ENCODE data around the gene ZNF462.
"Not testable (repeated sequence)": the region's sequence is repeated elsewhere in the genome, so short reads cannot be mapped to it uniquely, and the experiment has no call there.

ZNF462 gene

GRCh38 chr9:106887066-106887465 lies 24.1 kb downstream of the ZNF462 start:
- no peak for DNase-seq

- DNase-seq: no peak
Measured at GRCh38 chr9:106889061-106889590, 26.2 kb downstream of the ZNF462 start.

GRCh38 chr9:106890608-106891007 lies 27.6 kb downstream of the ZNF462 start:
- DNase-seq: no peak

DNA sequence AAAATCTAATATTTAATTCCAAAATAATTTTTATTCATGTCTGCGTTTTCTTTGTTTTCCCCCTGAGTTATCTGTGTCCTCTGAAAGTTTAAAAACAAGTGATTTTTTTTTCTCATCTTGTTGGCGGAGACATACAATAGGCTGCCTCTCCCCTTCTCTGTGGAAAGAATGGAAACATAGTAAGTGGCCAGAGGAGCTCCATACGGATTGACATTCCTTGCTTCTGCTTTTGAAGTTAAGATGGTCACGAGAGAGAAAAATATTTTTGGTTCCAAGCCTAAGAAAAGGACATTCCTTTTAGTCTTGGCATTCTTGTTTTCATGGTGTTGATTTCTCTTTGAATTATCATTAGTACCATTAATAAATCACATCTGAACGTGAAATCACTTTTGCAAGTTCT lies 28.3 kb downstream of the ZNF462 start:
- DNase-seq: no peak

DNA sequence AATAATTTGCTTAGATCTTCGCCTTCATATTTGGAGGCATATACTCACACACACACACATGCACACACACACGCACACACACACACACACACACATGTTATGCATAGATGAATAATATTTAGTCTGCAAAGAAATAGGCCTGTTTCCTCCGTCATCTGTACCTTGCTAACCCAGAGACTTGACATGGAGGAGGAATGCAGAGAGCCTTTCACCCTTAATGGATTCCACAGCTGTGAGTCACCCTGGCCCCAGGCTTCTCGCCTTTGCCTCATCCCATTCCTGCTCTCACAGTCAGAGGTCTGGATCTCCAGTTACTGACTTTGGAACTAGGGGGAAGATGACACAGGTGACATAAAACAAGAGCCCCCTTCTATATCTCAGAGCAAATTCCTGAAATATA lies 29.7 kb downstream of the ZNF462 start:
- DNase-seq: no peak

DNA sequence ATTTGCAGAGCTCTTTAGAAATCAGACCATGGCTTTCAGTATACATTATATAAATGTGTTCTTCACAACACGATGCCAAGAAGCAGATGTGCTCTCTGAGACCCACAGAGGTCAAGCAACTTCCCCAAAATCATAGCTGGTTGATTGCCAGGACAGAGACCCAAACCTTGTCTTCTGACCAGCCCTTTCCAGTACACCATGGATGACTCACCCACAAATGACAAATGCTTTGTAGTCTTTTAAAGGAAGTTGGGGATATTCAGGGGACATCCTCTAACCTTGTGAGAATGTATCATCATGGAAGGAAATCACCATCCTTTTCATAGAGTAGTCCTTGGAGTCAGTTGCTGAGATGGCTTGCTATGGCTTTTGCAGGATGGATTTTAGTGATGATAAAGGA lies 30.1 kb downstream of the ZNF462 start:
- no peak for DNase-seq

DNA sequence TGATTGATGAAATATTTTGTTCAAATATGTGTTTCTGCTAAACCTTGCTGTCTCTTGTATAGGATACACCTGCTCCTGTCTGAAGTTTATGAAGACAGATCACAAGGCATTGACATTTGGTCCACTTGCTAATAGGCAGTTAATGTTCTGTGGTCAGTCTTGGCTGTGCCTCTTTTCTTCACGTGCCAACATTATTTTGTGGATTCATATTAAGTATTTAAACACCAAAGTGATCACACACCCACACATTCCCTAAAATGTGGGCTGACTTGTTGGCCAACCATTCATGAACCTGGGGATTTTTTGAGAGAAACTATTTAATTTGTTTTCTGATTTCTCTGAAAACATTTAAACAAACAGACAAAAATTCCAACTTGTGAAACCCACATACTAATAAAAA lies 33.7 kb downstream of the ZNF462 start:
- no peak for DNase-seq

GRCh38 chr9:106897236-106897635 lies 34.3 kb downstream of the ZNF462 start:
- no peak for DNase-seq

DNA sequence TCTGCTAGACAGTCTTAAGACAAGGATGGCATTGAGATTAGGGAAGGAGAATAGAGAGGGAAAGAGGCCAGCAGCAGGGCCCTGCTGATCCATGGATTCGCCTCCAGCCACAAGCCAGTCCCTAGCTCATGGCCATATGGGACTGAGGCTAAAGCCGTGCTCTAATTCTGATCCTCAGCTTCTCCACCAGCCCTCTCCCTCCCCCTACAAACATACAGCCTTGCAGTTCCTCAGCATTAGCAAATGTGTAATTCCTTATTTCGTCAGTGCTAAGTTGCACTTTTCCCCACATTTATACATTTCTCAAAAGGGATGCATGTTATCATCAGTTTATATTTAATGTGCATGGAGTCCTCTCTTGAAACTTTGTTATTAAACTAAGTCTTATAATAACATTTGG lies 34.8 kb downstream of the ZNF462 start:
- no peak for DNase-seq

- not testable (repeated sequence) for DNase-seq
Measured at GRCh38 chr9:106900523-106900922, 37.6 kb downstream of the ZNF462 start.

DNA sequence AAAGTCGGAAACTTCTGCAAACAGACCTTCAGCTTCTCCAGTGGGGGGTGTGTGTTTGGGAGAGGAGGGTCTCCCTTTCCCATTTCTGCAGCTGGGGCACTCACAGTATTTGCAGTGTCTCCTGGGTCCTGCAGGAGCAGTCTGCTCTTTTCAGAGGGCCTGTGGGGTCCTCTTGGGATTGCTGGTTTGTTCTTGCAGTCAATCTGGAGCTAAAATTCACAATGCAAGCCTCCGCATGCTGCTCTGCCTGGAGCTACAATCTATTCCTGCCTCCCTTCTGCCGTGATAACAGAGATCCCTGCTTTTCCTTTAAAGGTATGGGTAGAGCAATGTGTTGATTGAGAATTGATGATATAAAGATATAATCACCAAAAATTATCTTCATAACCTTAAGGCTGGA lies 43.2 kb downstream of the ZNF462 start:
- DNase-seq: no peak

DNA sequence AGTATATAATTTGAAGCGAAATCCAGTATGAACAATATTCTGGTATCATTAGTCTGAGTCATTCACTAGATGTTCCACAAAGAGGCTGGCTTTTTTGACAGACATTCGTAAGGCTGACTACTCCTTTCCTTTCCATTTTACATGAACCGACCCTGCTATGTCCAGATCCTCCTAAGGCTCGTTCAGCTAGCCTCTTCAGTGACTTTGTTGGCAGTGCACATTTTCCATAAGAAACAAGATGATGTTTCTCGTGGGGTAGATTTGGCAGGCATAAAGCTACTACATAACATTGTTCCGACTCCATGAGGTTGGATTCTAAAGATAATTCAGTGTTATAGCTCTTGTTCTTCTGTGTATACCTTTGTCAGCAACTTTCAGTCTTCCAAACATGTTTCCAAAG lies 49.0 kb downstream of the ZNF462 start:
- no peak for DNase-seq

GRCh38 chr9:106913276-106913675 lies 50.3 kb downstream of the ZNF462 start:
- DNase-seq: no peak

GRCh38 chr9:106915851-106916250 lies 52.9 kb downstream of the ZNF462 start:
- DNase-seq: no peak

GRCh38 chr9:106916466-106917235 lies 53.7 kb downstream of the ZNF462 start:
- no peak for DNase-seq

- DNase-seq: no peak
Measured at GRCh38 chr9:106918825-106919509, 56.0 kb downstream of the ZNF462 start.

DNA sequence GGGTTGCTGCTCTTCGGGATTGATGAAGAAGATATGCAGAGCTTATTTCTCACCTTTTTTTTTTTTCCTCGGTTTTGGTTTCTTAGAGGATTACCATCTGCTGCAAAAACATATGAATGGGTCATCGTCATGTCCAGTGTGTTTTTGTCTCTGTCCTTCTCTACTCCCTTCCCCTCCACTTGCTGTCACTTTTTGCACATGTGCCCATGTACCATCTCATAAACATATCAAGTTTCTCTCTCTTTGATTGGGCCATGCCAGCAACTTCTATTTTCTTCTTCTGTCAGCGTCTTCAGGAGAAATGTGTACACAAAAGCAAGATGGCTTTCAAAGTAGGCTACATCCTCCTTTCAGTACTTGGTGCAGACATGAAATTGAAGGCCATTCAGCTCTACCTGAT lies 57.1 kb downstream of the ZNF462 start:
- no peak for DNase-seq

- DNase-seq: no peak
Measured at GRCh38 chr9:106920701-106921283, 57.8 kb downstream of the ZNF462 start.

- no peak for DNase-seq
Measured at GRCh38 chr9:106921341-106921899, 58.5 kb downstream of the ZNF462 start.

DNA sequence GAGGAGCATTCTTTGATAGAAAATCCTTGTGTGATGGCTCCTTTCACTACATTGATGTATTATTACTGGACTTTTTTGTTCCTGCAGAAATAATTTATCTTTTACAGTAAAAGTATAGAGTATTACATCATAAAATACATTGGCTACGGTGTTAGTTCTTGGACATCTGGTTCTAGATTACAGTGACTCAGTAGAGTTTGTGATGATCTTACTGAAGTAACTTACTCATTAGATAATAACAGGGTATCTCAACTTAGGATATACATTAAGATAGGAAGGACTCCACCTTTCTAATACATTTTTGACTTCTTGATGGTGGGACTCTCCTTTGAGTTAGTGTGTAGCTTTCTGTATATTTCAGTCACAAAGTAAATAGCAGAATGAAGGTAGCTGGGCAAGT lies 59.1 kb downstream of the ZNF462 start:
- no peak for DNase-seq

DNA sequence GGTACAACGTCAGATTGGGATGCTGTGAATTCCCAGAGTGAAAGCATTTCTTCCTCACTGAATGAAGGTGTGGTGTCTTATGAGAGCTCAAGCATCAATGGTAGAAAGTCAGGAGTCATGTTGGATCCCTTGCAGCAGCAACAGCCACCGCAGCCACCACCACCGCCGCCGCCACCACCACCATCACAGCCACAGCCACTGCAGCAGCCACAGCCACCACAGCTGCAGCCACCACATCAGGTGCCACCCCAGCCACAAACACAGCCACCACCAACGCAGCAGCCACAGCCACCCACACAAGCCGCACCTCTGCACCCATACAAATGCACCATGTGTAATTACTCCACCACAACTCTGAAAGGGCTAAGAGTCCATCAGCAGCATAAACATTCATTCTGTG lies 62.4 kb downstream of the ZNF462 start:
- no peak for DNase-seq

GRCh38 chr9:106927916-106928315 lies 65.0 kb downstream of the ZNF462 start:
- no peak for DNase-seq

DNA sequence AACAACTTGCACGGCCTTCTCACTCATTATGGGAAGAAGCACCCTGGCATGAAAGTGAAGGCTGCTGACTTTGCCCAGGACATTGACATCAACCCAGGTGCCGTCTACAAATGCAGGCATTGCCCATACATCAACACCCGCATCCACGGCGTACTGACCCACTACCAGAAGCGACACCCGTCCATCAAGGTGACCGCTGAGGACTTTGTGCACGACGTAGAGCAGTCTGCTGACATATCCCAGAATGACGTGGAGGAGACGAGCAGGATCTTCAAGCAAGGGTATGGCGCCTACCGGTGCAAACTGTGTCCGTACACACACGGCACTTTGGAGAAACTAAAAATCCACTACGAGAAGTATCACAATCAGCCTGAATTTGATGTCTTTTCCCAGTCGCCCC lies 65.4 kb downstream of the ZNF462 start:
- DNase-seq: no peak

Measured in KG1 (cell line).